H9 (cell line): ENCODE measurements around the gene XXYLT1. TPM values are rescaled to one million over a fixed set of nuclear protein-coding genes. Genes with fewer than 3 reads are reported as not detected.

ENCODE experiments used
- DNase-seq: peaks from one replicate; pipeline ENCODE4 v3.0.0-alpha.2; 2017
- H2AFZ ChIP-seq: one replicate; pipeline ENCODE4 v1.6.1; 2013; ENCODE audit warnings: mild to moderate bottlenecking, low read length, control low read depth, moderate library complexity
- H2AK5ac ChIP-seq: 2 replicates; pipeline ENCODE4 v1.6.1; 2013; ENCODE audit warnings: low read length, control low read depth, mixed read lengths; ENCODE audit not compliant: insufficient read length
- H2BK120ac ChIP-seq: one replicate; pipeline ENCODE4 v1.6.1; 2013; ENCODE audit warnings: low read depth, mild to moderate bottlenecking, low read length, control low read depth, inconsistent platforms; ENCODE audit not compliant: poor library complexity, severe bottlenecking
- H2BK12ac ChIP-seq: 2 replicates; pipeline ENCODE4 v1.6.1; 2013; ENCODE audit warnings: low read length, control low read depth, mixed read lengths, low read depth; ENCODE audit not compliant: insufficient read length
- H2BK15ac ChIP-seq: 2 replicates; pipeline ENCODE4 v1.6.1; 2013; ENCODE audit warnings: low read depth, low read length, control low read depth
- H2BK20ac ChIP-seq: one replicate; pipeline ENCODE4 v1.6.1; 2013; ENCODE audit warnings: low read depth, mild to moderate bottlenecking, low read length, control low read depth, inconsistent platforms; ENCODE audit not compliant: poor library complexity, severe bottlenecking
- H2BK5ac ChIP-seq: 2 replicates; pipeline ENCODE4 v1.6.1; 2013; ENCODE audit warnings: low read length, control low read depth, mixed read lengths; ENCODE audit not compliant: insufficient read length
- H3K14ac ChIP-seq: 2 replicates; pipeline ENCODE4 v1.6.1; 2013; ENCODE audit warnings: low read length, control low read depth; ENCODE audit not compliant: insufficient read depth
- H3K18ac ChIP-seq: 2 replicates; pipeline ENCODE4 v1.6.1; 2013; ENCODE audit warnings: low read depth, mild to moderate bottlenecking, mixed read lengths, low read length, control low read depth; ENCODE audit not compliant: insufficient read length
- H3K23ac ChIP-seq: 2 replicates; pipeline ENCODE4 v1.6.1; 2013; ENCODE audit warnings: low read length, control low read depth, mixed read lengths, low read depth; ENCODE audit not compliant: insufficient read length
- H3K23me2 ChIP-seq: 2 replicates; pipeline ENCODE4 v1.6.1; 2013; ENCODE audit warnings: low read depth, mild to moderate bottlenecking, mixed read lengths, low read length, control low read depth; ENCODE audit not compliant: insufficient read length, poor library complexity, severe bottlenecking
- H3K27ac ChIP-seq: 2 replicates; pipeline ENCODE4 v1.5.1; 2013; ENCODE audit warnings: low read length, control low read depth, mixed read lengths, low read depth; ENCODE audit not compliant: insufficient read length
- H3K27me3 ChIP-seq: 2 replicates; pipeline ENCODE4 v1.6.1; 2013; ENCODE audit warnings: low read length, control low read depth, inconsistent platforms; ENCODE audit not compliant: insufficient read depth
- H3K4ac ChIP-seq: 2 replicates; pipeline ENCODE4 v1.6.1; 2013; ENCODE audit warnings: low read depth, mild to moderate bottlenecking, control low read depth, inconsistent platforms, low read length, moderate library complexity
- H3K4me1 ChIP-seq: 2 replicates; pipeline ENCODE4 v1.6.1; 2013; ENCODE audit warnings: low read length, control low read depth, inconsistent platforms; ENCODE audit not compliant: insufficient read depth
- H3K4me2 ChIP-seq: 2 replicates; pipeline ENCODE4 v1.6.1; 2013; ENCODE audit warnings: low read length, control low read depth, mixed read lengths; ENCODE audit not compliant: insufficient read length, insufficient read depth
- H3K56ac ChIP-seq: 2 replicates; pipeline ENCODE4 v1.6.1; 2013; ENCODE audit warnings: low read depth, mild to moderate bottlenecking, mixed read lengths, low read length, control low read depth; ENCODE audit not compliant: insufficient read length
- H3K79me1 ChIP-seq: 2 replicates; pipeline ENCODE4 v1.6.1; 2013; ENCODE audit warnings: low read depth, mild to moderate bottlenecking, moderate library complexity, low read length, control low read depth, inconsistent platforms; ENCODE audit not compliant: insufficient read depth, poor library complexity, severe bottlenecking
- H3K79me2 ChIP-seq: 2 replicates; pipeline ENCODE4 v1.6.1; 2013; ENCODE audit warnings: low read length, control low read depth, inconsistent platforms; ENCODE audit not compliant: insufficient read depth
- H3K9ac ChIP-seq: 2 replicates; pipeline ENCODE4 v1.6.1; 2013; ENCODE audit warnings: low read length, control low read depth, mixed read lengths; ENCODE audit not compliant: insufficient read length; ENCODE audit errors: extremely low read depth
- H3K9me3 ChIP-seq: one replicate; pipeline ENCODE4 v1.6.1; 2013; ENCODE audit warnings: low read depth, low read length, inconsistent platforms; ENCODE audit not compliant: control insufficient read depth
- H3T11ph ChIP-seq: one replicate; pipeline ENCODE4 v1.6.1; 2013; ENCODE audit warnings: mild to moderate bottlenecking, low read length, control low read depth, inconsistent platforms
- H4K20me1 ChIP-seq: one replicate; pipeline ENCODE4 v1.6.1; 2013; ENCODE audit not compliant: control insufficient read depth, insufficient read length, insufficient read depth
- H4K5ac ChIP-seq: 2 replicates; pipeline ENCODE4 v1.6.1; 2013; ENCODE audit warnings: low read depth, mild to moderate bottlenecking, mixed read lengths, low read length, control low read depth; ENCODE audit not compliant: insufficient read length
- H4K8ac ChIP-seq: replicated peaks from 2 replicates; pipeline ENCODE4 v1.6.1; 2013; ENCODE audit warnings: low read length, control low read depth, mixed read lengths, low read depth; ENCODE audit not compliant: insufficient read length
- H4K91ac ChIP-seq: 2 replicates; pipeline ENCODE4 v1.6.1; 2013; ENCODE audit warnings: low read depth, mild to moderate bottlenecking, moderate library complexity, mixed read lengths, low read length, control low read depth; ENCODE audit not compliant: insufficient read length
- H3K27ac Mint-ChIP-seq, 3 experiments: 2 replicates in 2 of 3; 3 replicates in 1 of 3; pipeline ENCODE4 v1.8.0; 2020 to 2021; ENCODE audit warnings: mixed read lengths in 3 of 3, mild to moderate bottlenecking in 1 of 3, moderate library complexity in 1 of 3
- H3K27me3 Mint-ChIP-seq: 2 replicates; pipeline ENCODE4 v1.8.0; 2021; ENCODE audit warnings: low read depth, mild to moderate bottlenecking, moderate library complexity, mixed read lengths
- H3K36me3 Mint-ChIP-seq, 3 experiments: 2 replicates in 2 of 3; 3 replicates in 1 of 3; pipeline ENCODE4 v1.8.0; 2020 to 2021; ENCODE audit warnings: low read depth in 3 of 3, mixed read lengths in 3 of 3; ENCODE audit not compliant: insufficient read depth in 1 of 3
- H3K4me1 Mint-ChIP-seq, 2 experiments: 2 replicates each; pipeline ENCODE4 v1.8.0; 2020; ENCODE audit warnings: mixed read lengths in 2 of 2
- H3K4me3 Mint-ChIP-seq, 2 experiments: 2 replicates in 1 of 2; 3 replicates in 1 of 2; pipeline ENCODE4 v1.8.0; 2020 to 2021; ENCODE audit warnings: mild to moderate bottlenecking in 2 of 2, mixed read lengths in 2 of 2, moderate library complexity in 1 of 2
- H3K9me3 Mint-ChIP-seq, 2 experiments: 2 replicates in 1 of 2; 3 replicates in 1 of 2; pipeline ENCODE4 v1.8.0; 2020; ENCODE audit warnings: mild to moderate bottlenecking in 2 of 2, mixed read lengths in 2 of 2, moderate library complexity in 1 of 2
- WGBS: extraction: QIAGEN DNeasy Blood & Tissue Kit; methylation state at CpG from one replicate; pipeline ENCODE4 v1.1.7; 2013; ENCODE audit warnings: missing lambda C conversion rate, low lambda C conversion rate, mixed read lengths; ENCODE audit not compliant: insufficient read length; ENCODE audit errors: extremely low coverage; 5-methylcytosine and 5-hydroxymethylcytosine counted together
- total RNA-seq: library from RNA; stranded (reverse); gene quantifications from 2 replicates; pipeline ENCODE4 v1.2.1, GENCODE V29; 2021
- TF ChIP-seq, protein P1 (sequence below): fragments of 200-600 bp; sonication (generic); conservative IDR thresholded peaks from 3 replicates; pipeline ENCODE4 v1.8.0; 2021; ENCODE audit warnings: antibody characterized with exemption, mild to moderate bottlenecking

XXYLT1 gene
- total RNA-seq, 1 experiment from 2014 or later = 22.7 TPM

DNA sequence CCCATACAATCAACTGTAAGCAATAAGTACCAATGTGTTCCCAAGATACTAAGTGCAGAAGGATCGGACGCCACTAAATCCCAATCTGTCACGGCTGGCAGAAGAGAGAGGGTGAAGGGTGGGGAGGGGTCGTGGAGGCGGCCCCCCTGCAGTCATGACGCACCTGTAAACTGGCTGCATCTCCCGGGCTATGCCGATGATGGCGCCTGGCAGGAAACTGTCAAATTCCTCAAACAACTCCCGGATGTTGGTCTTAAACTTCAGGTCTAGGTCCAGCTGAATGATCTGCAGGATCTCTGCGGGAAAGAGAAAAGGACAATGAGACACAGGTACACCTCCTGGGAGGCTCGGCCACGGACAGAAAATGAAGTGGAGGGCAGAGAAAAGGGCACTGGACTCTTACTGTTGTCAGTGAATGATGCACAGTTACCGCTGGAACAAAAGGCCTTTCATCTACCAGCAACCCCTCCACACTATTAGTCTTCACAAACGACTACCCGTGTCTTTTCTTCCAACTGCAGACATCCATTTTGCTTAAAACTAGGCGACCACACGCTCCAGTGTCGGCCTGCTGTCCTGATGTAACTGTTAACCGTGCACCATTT, 114.6 kb downstream of the XXYLT1 start:
- Histone ChIP-seq H2BK12ac (no peak overlapping the region), H3K9me3 (no peaks in the 10 kb centered on the region), H3K79me2 (no peaks in the 10 kb centered on the region), H3K27me3 (no peaks in the 10 kb centered on the region), H3K27ac (no peak overlapping the region), H2BK120ac (no peak overlapping the region), H3K23me2 (no peaks in the 10 kb centered on the region), H4K91ac (no peak overlapping the region), H3K9ac (no peak overlapping the region), H3K4me1 (peaks cover 15% of the 10 kb centered on the region; the same call in 1 of the 2 replicates), H3T11ph (no peak overlapping the region), H3K79me1 (no peaks in the 10 kb centered on the region), H3K18ac (no peak overlapping the region), H3K23ac (no peak overlapping the region), H3K4me2 (no peak overlapping the region), H2AK5ac (no peak overlapping the region), H3K14ac (no peak overlapping the region), H2BK15ac (no peak overlapping the region), H3K56ac (no peak overlapping the region), H2AFZ (no peak overlapping the region), H4K8ac (no peak overlapping the region), H4K5ac (no peak overlapping the region), H3K4ac (no peak overlapping the region), H2BK5ac (no peak overlapping the region), H4K20me1 (no peaks in the 10 kb centered on the region), H2BK20ac (no peak overlapping the region)
- TF ChIP-seq, protein P1, sequence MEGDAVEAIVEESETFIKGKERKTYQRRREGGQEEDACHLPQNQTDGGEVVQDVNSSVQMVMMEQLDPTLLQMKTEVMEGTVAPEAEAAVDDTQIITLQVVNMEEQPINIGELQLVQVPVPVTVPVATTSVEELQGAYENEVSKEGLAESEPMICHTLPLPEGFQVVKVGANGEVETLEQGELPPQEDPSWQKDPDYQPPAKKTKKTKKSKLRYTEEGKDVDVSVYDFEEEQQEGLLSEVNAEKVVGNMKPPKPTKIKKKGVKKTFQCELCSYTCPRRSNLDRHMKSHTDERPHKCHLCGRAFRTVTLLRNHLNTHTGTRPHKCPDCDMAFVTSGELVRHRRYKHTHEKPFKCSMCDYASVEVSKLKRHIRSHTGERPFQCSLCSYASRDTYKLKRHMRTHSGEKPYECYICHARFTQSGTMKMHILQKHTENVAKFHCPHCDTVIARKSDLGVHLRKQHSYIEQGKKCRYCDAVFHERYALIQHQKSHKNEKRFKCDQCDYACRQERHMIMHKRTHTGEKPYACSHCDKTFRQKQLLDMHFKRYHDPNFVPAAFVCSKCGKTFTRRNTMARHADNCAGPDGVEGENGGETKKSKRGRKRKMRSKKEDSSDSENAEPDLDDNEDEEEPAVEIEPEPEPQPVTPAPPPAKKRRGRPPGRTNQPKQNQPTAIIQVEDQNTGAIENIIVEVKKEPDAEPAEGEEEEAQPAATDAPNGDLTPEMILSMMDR = no peak
- peaks cover 58 to 68% of the 10 kb centered on the region in 2 experiments for H3K4me1 Mint-ChIP-seq
- no peaks in the 10 kb centered on the region; the same call in 1 of the 2 replicates for H3K27me3 Mint-ChIP-seq
- no CpG with 5 or more reads among the region's 20 CpGs for WGBS
- H3K36me3 Mint-ChIP-seq = peaks cover 2 to 8% (median 8%) of the 10 kb centered on the region in 3 experiments; a peak in 5 of 7 replicates
- peak overlapping the region in 1 of 3 experiments; percentile 39; a peak in 2 of 7 replicates for H3K27ac Mint-ChIP-seq
- DNase-seq = no peak
- H3K4me3 Mint-ChIP-seq = no peak overlapping the region
- H3K9me3 Mint-ChIP-seq = no peaks in the 10 kb centered on the region
